Mucosa of rectum (tissue), 2 donors: ENCODE data around the gene METTL13.

Source experiments
- H3K27ac ChIP-seq, 2 donors: one replicate each; pipeline ENCODE4 v1.7.0; 2013; ENCODE audit warnings: inconsistent platforms in 2 of 2, low read depth in 2 of 2, low read length in 2 of 2
- H3K27me3 ChIP-seq, 2 donors: one replicate each; pipeline ENCODE4 v1.7.0; 2013; ENCODE audit warnings: low read length in 2 of 2; ENCODE audit not compliant: control insufficient read depth in 2 of 2, insufficient read depth in 2 of 2
- H3K36me3 ChIP-seq, 2 donors: one replicate each; pipeline ENCODE4 v1.7.0; 2013; ENCODE audit warnings: low read length in 2 of 2; ENCODE audit not compliant: control insufficient read depth in 2 of 2, insufficient read depth in 2 of 2
- H3K4me1 ChIP-seq, 2 donors: one replicate each; pipeline ENCODE4 v1.7.0; 2013; ENCODE audit warnings: low read length in 2 of 2, mild to moderate bottlenecking in 1 of 2; ENCODE audit not compliant: control insufficient read depth in 2 of 2, insufficient read depth in 2 of 2
- H3K4me3 ChIP-seq, 2 donors: one replicate each; pipeline ENCODE4 v1.7.0; 2013; ENCODE audit warnings: low read length in 2 of 2
- H3K9ac ChIP-seq, 2 donors: one replicate each; pipeline ENCODE4 v1.7.0; 2013; ENCODE audit warnings: low read length in 2 of 2, low read depth in 1 of 2, mild to moderate bottlenecking in 1 of 2
- H3K9me3 ChIP-seq, 2 donors: one replicate each; pipeline ENCODE4 v1.7.0; 2013; ENCODE audit warnings: low read length in 2 of 2; ENCODE audit not compliant: control insufficient read depth in 2 of 2
- donor health status: healthy.
- donor health status: Normal muscosa, but diverticular disease.

METTL13 gene

DNA sequence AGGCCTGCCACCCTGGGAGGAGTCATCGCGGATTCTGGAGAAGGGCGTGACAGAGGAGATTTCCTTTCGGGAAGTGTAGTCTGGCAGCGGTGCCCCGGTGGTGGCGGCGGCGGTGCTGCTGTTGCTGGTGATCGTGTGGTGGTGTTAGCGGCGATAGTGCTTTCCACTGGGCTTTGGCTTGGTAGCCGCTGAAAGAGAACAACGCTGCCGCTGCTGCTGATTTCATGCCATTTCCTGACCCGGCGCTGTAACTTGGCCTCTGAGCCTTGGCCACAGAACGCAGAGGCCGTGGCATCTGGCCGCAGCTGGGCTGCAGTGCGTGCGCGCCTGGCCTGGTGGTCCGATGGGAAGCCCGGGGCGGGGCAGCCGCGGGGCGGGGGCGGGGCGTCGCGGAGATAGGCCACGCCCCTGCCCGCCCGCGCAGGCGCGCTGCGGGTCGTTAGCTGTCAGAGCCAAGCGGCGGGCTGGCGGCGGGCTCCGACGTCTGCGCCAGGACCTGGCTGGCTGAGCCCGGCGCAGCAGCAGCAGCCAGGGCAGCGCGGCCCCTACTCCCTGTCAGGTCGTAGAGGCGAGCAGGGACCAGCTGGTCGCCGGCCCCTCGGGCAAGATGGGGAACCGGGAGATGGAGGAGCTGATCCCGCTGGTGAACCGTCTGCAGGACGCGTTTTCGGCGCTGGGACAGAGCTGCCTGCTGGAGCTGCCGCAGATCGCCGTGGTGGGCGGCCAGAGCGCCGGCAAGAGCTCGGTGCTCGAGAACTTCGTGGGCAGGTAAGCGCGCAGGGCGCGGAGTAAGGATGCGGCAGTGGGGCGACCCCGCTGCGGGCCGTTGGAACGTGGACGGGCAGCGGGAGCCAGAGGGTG lies 59.8 kb downstream of the METTL13 start, which contains the start of gene DNM3:
Gene DNM3 (plus strand): TSS at position 449 of the 861 bp plus-strand sequence. CDS start 159 bp downstream, at position 608.
- Histone ChIP-seq H3K27ac (peak within 1 kb of the TSS; percentile 19 to 25), H3K27me3 (peaks cover 0 to 5% of the 10 kb centered on the region in 2 donors), H3K4me3 (peak within 1 kb of the TSS; percentile 66 to 81), H3K4me1 (peaks cover 6 to 8% of the 10 kb centered on the region in 2 donors), H3K9me3 (no peaks in the 10 kb centered on the region), H3K36me3 (no peaks in the 10 kb centered on the region), H3K9ac (peak within 1 kb of the TSS; percentile 53 to 70)

- H3K9ac ChIP-seq = peak overlapping the region in 1 of 2 donors; percentile 53
- H3K4me1 ChIP-seq = peaks cover 6 to 8% of the 10 kb centered on the region in 2 donors
- H3K4me3 ChIP-seq = peak overlapping the region; percentile 66 to 81
- no peak overlapping the region for H3K27ac ChIP-seq
- no peaks in the 10 kb centered on the region for H3K36me3 ChIP-seq
- H3K27me3 ChIP-seq = peaks cover 0 to 5% of the 10 kb centered on the region in 2 donors
- no peaks in the 10 kb centered on the region for H3K9me3 ChIP-seq
These were observed 60.7 kb downstream of the METTL13 start for GRCh38 chr1:171841931-171842761.

DNA sequence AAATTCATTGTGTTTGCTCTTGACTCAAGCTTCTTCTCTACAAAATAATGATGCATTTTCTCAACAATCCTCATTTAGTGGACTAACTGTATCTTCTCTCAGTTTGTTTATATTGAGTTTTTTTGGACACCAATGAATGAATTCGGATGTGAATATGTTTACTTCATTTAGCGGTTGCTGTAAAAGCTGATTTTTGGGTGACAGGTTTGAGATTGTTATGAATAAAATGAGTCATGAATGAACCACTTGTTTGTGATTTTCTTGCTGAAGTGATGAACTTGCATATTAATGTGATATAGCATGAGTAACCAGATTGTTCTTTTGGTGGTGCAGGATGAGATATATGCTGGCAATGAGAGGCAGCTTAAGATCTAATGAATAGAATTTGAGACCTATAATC lies 62.9 kb downstream of the METTL13 start:
- Histone ChIP-seq H3K4me1 (peaks cover 6 to 8% of the 10 kb centered on the region in 2 donors), H3K27ac (no peak overlapping the region), H3K4me3 (no peak overlapping the region), H3K36me3 (no peaks in the 10 kb centered on the region), H3K9me3 (no peaks in the 10 kb centered on the region), H3K27me3 (peaks cover 0 to 5% of the 10 kb centered on the region in 2 donors), H3K9ac (no peak overlapping the region)

DNA sequence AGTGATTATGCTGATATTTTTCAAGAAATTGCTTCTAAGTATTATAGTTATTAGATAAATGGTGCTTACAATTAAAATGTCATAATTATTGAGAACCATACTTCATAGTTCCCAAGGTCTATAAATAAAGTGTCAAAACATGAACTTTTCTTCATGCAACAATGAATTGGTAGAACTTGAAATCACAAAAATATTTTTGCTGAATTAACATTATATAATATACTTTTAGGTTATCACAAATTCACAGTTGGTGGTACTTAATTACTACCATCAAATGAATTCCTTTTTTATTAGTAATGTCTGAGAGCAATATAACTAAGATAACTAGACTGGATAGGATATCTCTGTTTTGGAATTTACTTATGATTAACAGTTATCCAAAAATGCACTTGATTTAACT lies 64.5 kb downstream of the METTL13 start:
- Histone ChIP-seq H3K27ac (no peak overlapping the region), H3K4me3 (no peak overlapping the region), H3K36me3 (no peaks in the 10 kb centered on the region), H3K9ac (no peak overlapping the region), H3K4me1 (peaks cover 6 to 8% of the 10 kb centered on the region in 2 donors), H3K27me3 (peaks cover 0 to 5% of the 10 kb centered on the region in 2 donors), H3K9me3 (no peaks in the 10 kb centered on the region)
